ENCODE measurements around the gene LRRTM3. TPM values are rescaled to one million over a fixed set of nuclear protein-coding genes. Genes with fewer than 3 reads are reported as not detected.

LRRTM3 gene
- total RNA-seq, 1 experiment from 2014 or later: 0.96 TPM

- Histone ChIP-seq H4K5ac (ENCODE audit: insufficient read length, low read depth, low read length) (no peak overlapping the region), H2BK5ac (ENCODE audit: insufficient read length, low read length) (no peak overlapping the region), H3K9ac (ENCODE audit: extremely low read depth, insufficient read length, low read length) (no peak overlapping the region), H2BK12ac (ENCODE audit: insufficient read length, low read depth, low read length) (no peak overlapping the region), H3K79me1 (ENCODE audit: insufficient read depth, low read depth, low read length, poor library complexity, severe bottlenecking) (no peaks in the 10 kb centered on the region), H4K20me1 (ENCODE audit: control insufficient read depth, insufficient read depth, insufficient read length) (no peaks in the 10 kb centered on the region), H3K23me2 (ENCODE audit: insufficient read length, low read depth, low read length, poor library complexity, severe bottlenecking) (no peaks in the 10 kb centered on the region), H3K23ac (ENCODE audit: insufficient read length, low read depth, low read length) (no peak overlapping the region), H3K27ac (ENCODE audit: insufficient read length, low read depth, low read length) (no peak overlapping the region), H3K4me2 (ENCODE audit: insufficient read depth, insufficient read length, low read length) (no peak overlapping the region), H4K8ac (replicated peaks; ENCODE audit: insufficient read length, low read depth, low read length) (no peak overlapping the region), H2BK20ac (ENCODE audit: low read depth, low read length, poor library complexity, severe bottlenecking) (no peak overlapping the region), H3K56ac (ENCODE audit: insufficient read length, low read depth, low read length) (no peak overlapping the region), H3K18ac (ENCODE audit: insufficient read length, low read depth, low read length) (no peak overlapping the region), H3K4me1 (ENCODE audit: insufficient read depth, low read length) (no peaks in the 10 kb centered on the region), H3K27me3 (ENCODE audit: insufficient read depth, low read length) (no peaks in the 10 kb centered on the region), H2BK120ac (ENCODE audit: low read depth, low read length, poor library complexity, severe bottlenecking) (no peak overlapping the region), H3K9me3 (ENCODE audit: control insufficient read depth, low read depth, low read length) (no peaks in the 10 kb centered on the region), H2AFZ (ENCODE audit: low read length) (no peak overlapping the region), H3K4ac (ENCODE audit: low read depth, low read length) (no peak overlapping the region), H3T11ph (ENCODE audit: low read length) (no peak overlapping the region), H4K91ac (ENCODE audit: insufficient read length, low read depth, low read length) (no peak overlapping the region), H3K79me2 (ENCODE audit: insufficient read depth, low read length) (no peaks in the 10 kb centered on the region), H2BK15ac (ENCODE audit: low read depth, low read length) (no peak overlapping the region), H2AK5ac (ENCODE audit: insufficient read length, low read length) (no peak overlapping the region), H3K14ac (ENCODE audit: insufficient read depth, low read length) (no peak overlapping the region)
- Mint-ChIP-seq H3K36me3 (ENCODE audit: insufficient read depth in 1 of 3, low read depth in 3 of 3) (no peaks in the 10 kb centered on the region), H3K4me3 (no peak overlapping the region), H3K27me3 (ENCODE audit: low read depth) (no peaks in the 10 kb centered on the region), H3K4me1 (no peaks in the 10 kb centered on the region), H3K27ac (0 out of 7 replicates have a peak overlapping the region, but pooled peaks of 1 of the 3 experiments have one; percentile 1), H3K9me3 (no peaks in the 10 kb centered on the region)
- no CpG with 5 or more reads among the region's 2 CpGs for WGBS (ENCODE audit: extremely low coverage, insufficient read length, low lambda C conversion rate)
- TF ChIP-seq CTCF (conservative IDR thresholded peaks at IDR 0.05): no peak
- DNase-seq: no peak
Measured at GRCh38 chr10:66951896-66952295, 26.1 kb downstream of the LRRTM3 start.
